HG02943 (cell line): ENCODE data around the gene ZBTB47.

ENCODE experiments used
- ATAC-seq: cut with Tn5 transposase; IDR thresholded peaks from one replicate; pipeline ENCODE4 v1.9.1; 2021; ENCODE audit warnings: mild to moderate bottlenecking, low read depth, moderate library complexity; ENCODE audit not compliant: unreplicated experiment

Gene ZBTB47

GRCh38 chr3:42653560-42654330 is at the start of gene ZBTB47:
TSS of gene ZBTB47 (plus strand) at chr3:42653697. CDS start at chr3:42658356, 4,659 bp downstream.
- no peak for ATAC-seq

GRCh38 chr3:42605546-42606173 is 47.8 kb upstream of the ZBTB47 start:
- ATAC-seq, result no peak

DNA sequence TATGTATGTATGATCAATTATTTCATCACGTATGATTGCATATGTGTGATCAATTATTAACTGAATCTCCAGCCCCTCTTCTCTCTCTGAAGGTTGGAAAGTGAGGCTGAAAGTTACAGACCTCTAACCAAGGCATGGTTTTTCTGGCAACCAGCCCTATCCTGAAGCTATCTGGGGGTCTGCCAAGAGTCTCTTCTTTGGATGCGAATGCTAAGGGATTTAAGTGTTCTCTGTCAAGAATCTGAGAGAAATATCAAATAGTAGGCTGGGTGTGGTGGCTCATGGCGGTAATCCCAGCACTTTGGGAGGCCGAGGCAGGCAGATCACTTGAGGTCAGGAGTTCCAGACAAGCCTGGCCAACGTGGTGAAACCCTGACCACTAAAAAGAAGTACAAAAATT is 44.9 kb upstream of the ZBTB47 start:
- ATAC-seq, result no peak

DNA sequence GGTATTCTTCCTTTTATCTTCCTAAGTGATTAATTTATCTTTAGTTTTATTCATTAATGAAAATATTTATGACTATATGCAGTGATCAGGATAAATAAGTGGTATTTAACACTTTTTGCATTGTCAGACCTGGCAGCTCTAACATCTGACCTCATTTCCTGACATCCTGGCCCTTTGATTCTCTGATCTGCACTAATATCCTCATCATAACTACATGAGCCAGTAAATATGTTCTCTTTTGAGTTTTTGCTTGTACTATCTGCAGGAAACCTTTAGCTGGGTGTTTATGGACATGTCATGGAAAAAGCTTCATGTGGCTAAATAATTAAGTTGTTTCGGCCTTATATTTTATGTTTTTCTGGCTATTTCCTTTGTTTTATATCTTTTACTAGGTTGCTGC is 42.5 kb upstream of the ZBTB47 start:
- no peak for ATAC-seq

- ATAC-seq, result no peak
These were observed 41.3 kb upstream of the ZBTB47 start for GRCh38 chr3:42612217-42612616.

GRCh38 chr3:42612928-42613327 is 40.6 kb upstream of the ZBTB47 start:
- ATAC-seq, result no peak

DNA sequence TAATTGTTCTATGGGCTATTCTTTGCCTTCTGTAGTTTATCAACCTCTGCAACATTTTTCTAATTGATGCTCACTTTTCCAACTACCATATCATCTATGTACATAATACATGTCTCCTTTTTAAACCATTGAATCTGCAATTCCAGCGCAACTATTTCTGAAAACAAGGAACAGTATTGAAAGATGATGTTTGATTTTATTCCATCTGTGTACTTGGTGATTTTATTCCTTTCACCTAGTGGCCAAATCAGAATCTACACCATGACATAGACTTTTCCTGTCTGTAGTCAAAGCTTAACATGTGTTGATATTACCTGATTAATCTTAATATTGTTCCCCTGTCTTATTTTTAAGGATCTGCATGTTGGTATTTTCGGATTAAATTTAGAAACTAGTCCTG is 40.0 kb upstream of the ZBTB47 start:
- no peak for ATAC-seq

DNA sequence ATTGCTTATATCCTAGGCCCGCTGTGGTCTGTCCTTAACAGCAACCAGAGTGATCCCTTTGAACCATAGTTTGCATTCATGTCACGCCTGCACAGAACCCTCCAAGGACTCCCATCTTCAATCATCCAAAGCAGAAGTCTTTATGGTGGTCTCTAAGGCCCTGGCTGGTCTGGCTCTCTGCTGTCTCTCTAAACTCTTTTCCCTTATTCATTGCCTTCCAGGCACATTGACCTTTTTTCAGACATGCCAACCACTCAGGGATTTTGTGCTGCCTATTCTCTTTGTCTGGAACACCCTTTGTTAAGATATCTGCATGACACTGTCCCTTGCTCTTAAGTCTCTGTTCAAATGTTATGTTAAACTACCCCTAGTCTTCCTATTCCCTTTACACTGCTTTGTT is 21.9 kb upstream of the ZBTB47 start:
- no peak for ATAC-seq

DNA sequence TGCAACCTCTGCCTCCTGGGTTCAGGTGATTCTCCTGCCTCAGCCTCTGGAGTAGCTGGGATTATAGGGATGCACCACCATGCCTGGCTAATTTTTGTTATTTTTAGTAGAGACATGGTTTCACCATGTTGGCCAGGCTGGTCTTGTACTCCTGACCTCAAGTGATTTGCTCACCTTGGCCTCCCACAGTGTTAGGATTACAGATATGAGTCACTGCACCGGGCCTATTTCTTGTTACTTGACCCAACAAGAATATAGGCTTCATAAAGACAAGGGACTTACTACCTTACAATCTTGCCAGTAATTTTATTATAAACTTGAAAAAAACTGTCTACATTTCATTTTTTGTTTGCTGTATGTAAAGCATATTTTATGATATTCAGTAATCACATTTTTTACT is 21.4 kb upstream of the ZBTB47 start:
- ATAC-seq, result no peak

GRCh38 chr3:42633544-42633943 is 20.0 kb upstream of the ZBTB47 start:
- ATAC-seq, result no peak

DNA sequence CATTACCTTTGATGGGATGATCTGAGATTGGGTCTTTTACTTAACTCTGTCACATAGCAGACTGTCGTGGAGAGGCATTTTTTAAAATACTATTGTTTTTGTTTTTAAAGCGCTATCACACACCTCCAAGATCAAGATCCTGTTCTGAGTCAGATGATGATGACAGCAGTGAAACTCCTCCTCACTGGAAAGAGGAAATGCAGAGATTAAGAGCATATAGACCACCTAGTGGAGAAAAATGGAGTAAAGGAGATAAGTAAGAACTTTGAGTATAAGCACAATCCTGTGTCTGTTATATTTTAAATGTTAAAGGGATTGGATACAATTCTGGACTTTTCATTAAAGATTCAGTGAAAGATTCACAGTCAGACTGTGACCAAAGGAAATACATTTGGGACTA is 18.4 kb upstream of the ZBTB47 start:
- no peak for ATAC-seq

- ATAC-seq, result no peak
These were observed 16.5 kb upstream of the ZBTB47 start for GRCh38 chr3:42637001-42637400.

DNA sequence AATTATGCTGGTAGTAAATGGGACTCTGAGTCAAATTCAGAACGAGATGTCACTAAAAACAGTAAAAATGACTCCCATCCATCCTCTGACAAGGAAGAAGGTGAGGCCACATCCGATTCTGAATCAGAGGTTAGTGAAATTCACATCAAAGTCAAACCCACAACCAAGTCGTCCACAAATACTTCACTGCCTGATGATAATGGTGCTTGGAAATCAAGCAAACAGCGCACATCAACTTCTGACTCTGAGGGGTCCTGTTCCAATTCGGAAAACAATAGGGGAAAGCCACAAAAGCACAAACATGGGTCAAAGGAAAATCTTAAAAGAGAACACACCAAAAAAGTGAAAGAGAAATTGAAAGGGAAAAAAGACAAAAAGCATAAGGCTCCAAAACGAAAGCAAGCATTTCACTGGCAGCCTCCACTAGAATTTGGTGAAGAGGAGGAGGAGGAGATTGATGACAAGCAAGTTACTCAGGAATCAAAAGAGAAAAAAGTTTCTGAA is 15.1 kb upstream of the ZBTB47 start:
- no peak for ATAC-seq

DNA sequence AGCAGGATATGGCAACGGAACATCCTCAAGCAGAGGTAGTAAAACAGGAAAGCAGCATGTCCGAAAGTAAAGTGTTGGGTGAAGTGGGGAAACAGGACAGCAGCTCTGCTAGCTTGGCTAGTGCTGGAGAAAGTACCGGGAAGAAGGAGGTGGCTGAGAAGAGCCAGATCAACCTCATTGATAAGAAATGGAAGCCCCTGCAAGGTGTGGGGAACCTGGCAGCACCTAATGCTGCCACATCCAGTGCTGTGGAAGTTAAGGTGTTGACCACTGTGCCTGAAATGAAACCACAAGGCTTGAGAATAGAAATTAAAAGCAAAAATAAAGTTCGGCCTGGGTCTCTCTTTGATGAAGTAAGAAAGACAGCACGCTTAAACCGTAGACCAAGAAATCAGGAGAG is 14.3 kb upstream of the ZBTB47 start:
- ATAC-seq, result no peak

GRCh38 chr3:42640129-42640528 is 13.4 kb upstream of the ZBTB47 start:
- no peak for ATAC-seq

- ATAC-seq, result no peak
These were observed 12.6 kb upstream of the ZBTB47 start for GRCh38 chr3:42640771-42641370.

DNA sequence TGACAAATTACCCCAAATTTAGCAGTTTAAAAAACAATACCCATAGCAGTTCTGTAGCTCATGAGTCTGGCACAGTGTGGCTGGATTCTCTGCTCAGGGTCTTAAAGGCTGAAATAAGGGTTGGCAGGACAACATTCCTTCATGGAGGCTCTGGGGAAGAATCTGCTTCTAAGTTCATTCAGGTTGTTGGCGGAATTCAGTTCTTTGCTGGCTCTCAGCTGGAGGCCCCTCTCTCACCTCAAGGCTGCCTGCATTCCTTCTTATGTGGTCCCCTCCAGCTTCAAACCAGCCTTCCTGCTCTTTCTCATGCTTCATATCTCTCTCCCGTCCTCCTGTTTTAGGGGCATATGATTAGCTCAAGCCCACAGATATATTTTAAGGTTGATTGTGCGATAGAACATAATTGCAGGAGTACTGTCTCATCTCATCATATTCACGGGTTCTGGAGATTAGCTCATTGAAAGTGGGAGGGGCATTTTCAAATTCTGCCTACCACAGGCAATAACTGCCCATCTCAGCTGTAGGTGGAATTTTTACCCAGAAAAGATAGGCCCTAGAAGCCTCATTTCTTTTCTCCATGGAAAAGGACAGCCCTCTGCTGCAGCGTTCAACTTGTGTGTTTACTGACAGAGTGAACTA is 5.6 kb upstream of the ZBTB47 start:
- ATAC-seq, result no peak

GRCh38 chr3:42649006-42649405 is 4.5 kb upstream of the ZBTB47 start:
- no peak for ATAC-seq

DNA sequence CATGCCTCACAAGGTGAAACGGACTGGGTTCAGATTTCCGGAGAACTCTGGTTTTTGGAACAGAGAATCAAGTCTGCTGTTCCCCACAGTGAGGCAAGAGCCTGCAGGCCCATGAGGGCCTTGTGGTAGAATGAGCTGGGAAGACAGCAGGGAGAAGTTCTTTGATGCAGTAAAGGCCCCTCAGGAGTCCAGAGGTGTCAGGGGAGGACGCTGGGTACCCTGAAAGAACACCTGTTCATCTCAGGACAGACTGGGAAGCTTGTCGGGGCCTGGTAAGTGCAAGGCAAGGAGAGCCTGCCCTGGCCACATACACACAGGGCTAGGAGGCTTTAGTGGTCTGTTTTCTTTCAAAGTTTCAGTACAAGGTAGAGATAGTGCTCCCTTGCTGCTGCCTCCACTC is 3.7 kb upstream of the ZBTB47 start:
- ATAC-seq, result no peak

GRCh38 chr3:42651248-42652091 is 2.0 kb upstream of the ZBTB47 start:
- no peak for ATAC-seq
